Measurements from ENCODE around the gene GPBP1L1.

The GPBP1L1 gene

GRCh38 chr1:45658171-45658570 lies 28.2 kb downstream of the GPBP1L1 start:
- H3K4me1 ChIP-seq (ENCODE audit: control insufficient read depth, insufficient read depth, low read length), result peaks cover 10% of the 10 kb centered on the region

GRCh38 chr1:45656573-45657226 lies 29.6 kb downstream of the GPBP1L1 start:
- Histone ChIP-seq H3K9ac (ENCODE audit: low read depth, low read length) (no peak overlapping the region), H3K9me3 (replicated peaks; ENCODE audit: low read length) (no peaks in the 10 kb centered on the region), H3K4me1 (ENCODE audit: control insufficient read depth, insufficient read depth, low read length) (peaks cover 10% of the 10 kb centered on the region), H3K4me3 (ENCODE audit: low read length) (no peak overlapping the region), H3K4me2 (ENCODE audit: low read length) (no peak overlapping the region), H3K36me3 (ENCODE audit: insufficient read depth, low read length) (peaks cover 84% of the 10 kb centered on the region), H3K27me3 (ENCODE audit: control insufficient read depth, insufficient read depth, low read length) (no peaks in the 10 kb centered on the region)

More at GRCh38 chr1:45658171-45658570, 28.2 kb downstream of the GPBP1L1 start:
- peaks cover 75% of the 10 kb centered on the region for H3K36me3 ChIP-seq (ENCODE audit: insufficient read depth, low read length)
- no peak overlapping the region for H3K4me3 ChIP-seq (ENCODE audit: low read length)
- no peaks in the 10 kb centered on the region for H3K27me3 ChIP-seq (ENCODE audit: control insufficient read depth, insufficient read depth, low read length)
- H3K4me2 ChIP-seq (ENCODE audit: low read length), result no peak overlapping the region
- no peaks in the 10 kb centered on the region for H3K9me3 ChIP-seq (replicated peaks; ENCODE audit: low read length)
- H3K9ac ChIP-seq (ENCODE audit: low read depth, low read length), result no peak overlapping the region

- H3K9ac ChIP-seq (ENCODE audit: low read depth, low read length), result no peak overlapping the region
- no peak overlapping the region for H3K4me2 ChIP-seq (ENCODE audit: low read length)
- H3K4me1 ChIP-seq (ENCODE audit: control insufficient read depth, insufficient read depth, low read length), result peaks cover 10% of the 10 kb centered on the region
- no peak overlapping the region for H3K4me3 ChIP-seq (ENCODE audit: low read length)
- no peaks in the 10 kb centered on the region for H3K27me3 ChIP-seq (ENCODE audit: control insufficient read depth, insufficient read depth, low read length)
- no peaks in the 10 kb centered on the region for H3K9me3 ChIP-seq (replicated peaks; ENCODE audit: low read length)
- H3K36me3 ChIP-seq (ENCODE audit: insufficient read depth, low read length), result peaks cover 92% of the 10 kb centered on the region
These were observed 31.6 kb downstream of the GPBP1L1 start for GRCh38 chr1:45654540-45655280.

- no peak overlapping the region for H3K4me3 ChIP-seq (ENCODE audit: low read length)
- H3K4me1 ChIP-seq (ENCODE audit: control insufficient read depth, insufficient read depth, low read length), result no peaks in the 10 kb centered on the region
- peaks cover 59% of the 10 kb centered on the region for H3K36me3 ChIP-seq (ENCODE audit: insufficient read depth, low read length)
- no peaks in the 10 kb centered on the region for H3K27me3 ChIP-seq (ENCODE audit: control insufficient read depth, insufficient read depth, low read length)
- H3K4me2 ChIP-seq (ENCODE audit: low read length), result no peak overlapping the region
- no peaks in the 10 kb centered on the region for H3K9me3 ChIP-seq (replicated peaks; ENCODE audit: low read length)
- no peak overlapping the region for H3K9ac ChIP-seq (ENCODE audit: low read depth, low read length)
These were observed 38.9 kb downstream of the GPBP1L1 start for GRCh38 chr1:45647248-45648021.

- peaks cover 47% of the 10 kb centered on the region for H3K36me3 ChIP-seq (ENCODE audit: insufficient read depth, low read length)
- H3K9me3 ChIP-seq (replicated peaks; ENCODE audit: low read length), result no peaks in the 10 kb centered on the region
- no peaks in the 10 kb centered on the region for H3K4me1 ChIP-seq (ENCODE audit: control insufficient read depth, insufficient read depth, low read length)
- no peak overlapping the region for H3K4me2 ChIP-seq (ENCODE audit: low read length)
- no peaks in the 10 kb centered on the region for H3K27me3 ChIP-seq (ENCODE audit: control insufficient read depth, insufficient read depth, low read length)
- H3K9ac ChIP-seq (ENCODE audit: low read depth, low read length), result no peak overlapping the region
- H3K4me3 ChIP-seq (ENCODE audit: low read length), result no peak overlapping the region
These were observed 41.7 kb downstream of the GPBP1L1 start for GRCh38 chr1:45644661-45645060.

GRCh38 chr1:45643978-45644377 lies 42.4 kb downstream of the GPBP1L1 start:
- H3K36me3 ChIP-seq (ENCODE audit: insufficient read depth, low read length), result peaks cover 46% of the 10 kb centered on the region
- no peak overlapping the region for H3K4me2 ChIP-seq (ENCODE audit: low read length)
- H3K9ac ChIP-seq (ENCODE audit: low read depth, low read length), result no peak overlapping the region
- no peaks in the 10 kb centered on the region for H3K27me3 ChIP-seq (ENCODE audit: control insufficient read depth, insufficient read depth, low read length)
- H3K4me3 ChIP-seq (ENCODE audit: low read length), result no peak overlapping the region
- H3K9me3 ChIP-seq (replicated peaks; ENCODE audit: low read length), result no peaks in the 10 kb centered on the region
- no peaks in the 10 kb centered on the region for H3K4me1 ChIP-seq (ENCODE audit: control insufficient read depth, insufficient read depth, low read length)

GRCh38 chr1:45643321-45643720 lies 43.0 kb downstream of the GPBP1L1 start:
- Histone ChIP-seq H3K9me3 (replicated peaks; ENCODE audit: low read length) (no peaks in the 10 kb centered on the region), H3K4me1 (ENCODE audit: control insufficient read depth, insufficient read depth, low read length) (no peaks in the 10 kb centered on the region), H3K4me2 (ENCODE audit: low read length) (no peak overlapping the region), H3K9ac (ENCODE audit: low read depth, low read length) (no peak overlapping the region), H3K36me3 (ENCODE audit: insufficient read depth, low read length) (peaks cover 51% of the 10 kb centered on the region), H3K4me3 (ENCODE audit: low read length) (no peak overlapping the region), H3K27me3 (ENCODE audit: control insufficient read depth, insufficient read depth, low read length) (no peaks in the 10 kb centered on the region)

GRCh38 chr1:45640293-45640692 lies 46.0 kb downstream of the GPBP1L1 start:
- Histone ChIP-seq H3K27me3 (ENCODE audit: control insufficient read depth, insufficient read depth, low read length) (no peaks in the 10 kb centered on the region), H3K9me3 (replicated peaks; ENCODE audit: low read length) (no peaks in the 10 kb centered on the region), H3K4me2 (ENCODE audit: low read length) (no peak overlapping the region), H3K4me3 (ENCODE audit: low read length) (no peak overlapping the region), H3K9ac (ENCODE audit: low read depth, low read length) (no peak overlapping the region), H3K36me3 (ENCODE audit: insufficient read depth, low read length) (peaks cover 63% of the 10 kb centered on the region), H3K4me1 (ENCODE audit: control insufficient read depth, insufficient read depth, low read length) (no peaks in the 10 kb centered on the region)

GRCh38 chr1:45635211-45635610 lies 51.1 kb downstream of the GPBP1L1 start:
- Histone ChIP-seq H3K9me3 (replicated peaks; ENCODE audit: low read length) (no peaks in the 10 kb centered on the region), H3K4me3 (ENCODE audit: low read length) (no peak overlapping the region), H3K27me3 (ENCODE audit: control insufficient read depth, insufficient read depth, low read length) (no peaks in the 10 kb centered on the region), H3K4me1 (ENCODE audit: control insufficient read depth, insufficient read depth, low read length) (no peaks in the 10 kb centered on the region), H3K4me2 (ENCODE audit: low read length) (no peak overlapping the region), H3K36me3 (ENCODE audit: insufficient read depth, low read length) (peaks cover 91% of the 10 kb centered on the region), H3K9ac (ENCODE audit: low read depth, low read length) (no peak overlapping the region)

- no peaks in the 10 kb centered on the region for H3K4me1 ChIP-seq (ENCODE audit: control insufficient read depth, insufficient read depth, low read length)
- H3K36me3 ChIP-seq (ENCODE audit: insufficient read depth, low read length), result peaks cover 86% of the 10 kb centered on the region
- no peak overlapping the region for H3K4me2 ChIP-seq (ENCODE audit: low read length)
- H3K9ac ChIP-seq (ENCODE audit: low read depth, low read length), result no peak overlapping the region
- H3K4me3 ChIP-seq (ENCODE audit: low read length), result no peak overlapping the region
- H3K27me3 ChIP-seq (ENCODE audit: control insufficient read depth, insufficient read depth, low read length), result no peaks in the 10 kb centered on the region
- H3K9me3 ChIP-seq (replicated peaks; ENCODE audit: low read length), result no peaks in the 10 kb centered on the region
These were observed 55.9 kb downstream of the GPBP1L1 start for GRCh38 chr1:45630429-45630828.

GRCh38 chr1:45629035-45629434 lies 57.3 kb downstream of the GPBP1L1 start:
- Histone ChIP-seq H3K4me1 (ENCODE audit: control insufficient read depth, insufficient read depth, low read length) (no peaks in the 10 kb centered on the region), H3K36me3 (ENCODE audit: insufficient read depth, low read length) (peaks cover 80% of the 10 kb centered on the region), H3K9me3 (replicated peaks; ENCODE audit: low read length) (no peaks in the 10 kb centered on the region)

More at GRCh38 chr1:45629035-45629434, 57.3 kb downstream of the GPBP1L1 start:
- H3K27me3 ChIP-seq (ENCODE audit: control insufficient read depth, insufficient read depth, low read length), result no peaks in the 10 kb centered on the region
- H3K9ac ChIP-seq (ENCODE audit: low read depth, low read length), result no peak overlapping the region
- no peak overlapping the region for H3K4me2 ChIP-seq (ENCODE audit: low read length)
- H3K4me3 ChIP-seq (ENCODE audit: low read length), result no peak overlapping the region

Data from skeletal muscle satellite cell (primary cell).